Gastrocnemius medialis (tissue), 4 donors: Measurements from ENCODE around the gene SRPK3.

Source experiments
- CTCF ChIP-seq, 5 experiments: fragments of 450-650 bp in 3 of 5; fragments of 200-600 bp in 2 of 5; sonication (generic) in 2 of 5; IDR thresholded peaks in 4 of 5; conservative IDR thresholded peaks in 1 of 5; 1 replicate in 4 of 5; 2 replicates in 1 of 5; pipeline ENCODE4 v1.5.1; 2016 to 2019; ENCODE audit warnings: antibody characterized with exemption in 5 of 5, mild to moderate bottlenecking in 3 of 5, moderate library complexity in 3 of 5
- POLR2A ChIP-seq, 2 donors: fragments of 450-650 bp; IDR thresholded peaks; one replicate each; pipeline ENCODE4 v1.6.1; 2017; ENCODE audit warnings: antibody characterized with exemption in 2 of 2, mild to moderate bottlenecking in 2 of 2, moderate library complexity in 2 of 2

DNA sequence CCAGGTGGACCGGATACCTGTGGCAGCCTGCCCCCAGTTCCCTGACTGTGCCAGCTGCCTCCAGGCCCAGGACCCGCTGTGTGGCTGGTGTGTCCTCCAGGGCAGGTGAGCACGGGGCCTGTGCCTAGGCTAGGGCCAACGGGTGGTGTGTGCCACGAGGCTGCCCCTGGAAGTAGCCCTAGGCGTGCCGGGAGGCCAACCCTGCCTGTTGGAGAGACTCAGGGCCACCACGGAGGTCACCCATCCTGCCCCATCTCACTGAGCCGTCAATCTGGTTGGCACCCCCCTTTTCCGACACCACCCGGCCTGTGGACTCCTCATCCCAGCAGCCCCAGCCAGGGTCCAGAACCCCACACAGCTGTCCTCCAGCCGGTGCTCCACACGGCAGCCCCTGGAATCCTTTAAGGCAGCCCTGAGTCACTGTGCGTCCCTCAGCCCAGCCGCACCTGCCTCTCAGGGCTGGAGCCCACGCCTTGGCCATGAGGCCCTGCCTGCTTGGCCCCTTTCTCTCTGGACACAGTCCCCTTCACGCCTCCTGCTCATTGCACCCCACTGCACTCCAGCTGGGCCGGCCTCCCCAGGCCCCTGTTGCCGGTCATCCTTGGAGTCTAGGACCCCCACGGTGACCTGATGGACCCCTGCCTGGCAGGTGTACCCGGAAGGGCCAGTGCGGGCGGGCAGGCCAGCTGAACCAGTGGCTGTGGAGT, 11.5 kb upstream of the SRPK3 start:
- TF ChIP-seq CTCF (IDR thresholded peaks at IDR 0.05 in 4 of 5, conservative IDR thresholded peaks at IDR 0.05 in 1 of 5) (no peak), POLR2A (IDR thresholded peaks at IDR 0.05) (no peak)
